Neural cell (in vitro differentiated cells): ENCODE measurements around the gene EPYC.

ENCODE experiments used
- CTCF ChIP-seq: fragments of 450-650 bp; IDR thresholded peaks from 2 replicates; pipeline ENCODE4 v1.5.1; 2014; ENCODE audit warnings: antibody characterized with exemption, mild to moderate bottlenecking, moderate library complexity; ENCODE audit not compliant: poor library complexity, severe bottlenecking
- EP300 ChIP-seq: fragments of 450-650 bp; conservative IDR thresholded peaks from 2 replicates; pipeline ENCODE4 v1.6.1; 2014; ENCODE audit warnings: antibody characterized with exemption, mild to moderate bottlenecking, moderate library complexity; ENCODE audit not compliant: poor library complexity, severe bottlenecking
- EZH2 ChIP-seq: fragments of 200-600, 300-800 bp; shearing (Covaris generic), sonication (generic); IDR thresholded peaks from 2 replicates; pipeline ENCODE4 v1.6.1; 2014; ENCODE audit warnings: antibody characterized with exemption, low read length, borderline replicate concordance, mild to moderate bottlenecking; ENCODE audit not compliant: insufficient read depth, poor library complexity, severe bottlenecking
- MXI1 ChIP-seq: fragments of 450-650 bp; conservative IDR thresholded peaks from 2 replicates; pipeline ENCODE4 v1.6.1; 2014; ENCODE audit warnings: antibody characterized with exemption, mild to moderate bottlenecking; ENCODE audit not compliant: poor library complexity, severe bottlenecking
- POLR2AphosphoS5 ChIP-seq: IDR thresholded peaks from 2 replicates; pipeline ENCODE4 v1.6.1; 2012
- RAD21 ChIP-seq: fragments of 450-650 bp; conservative IDR thresholded peaks from 2 replicates; pipeline ENCODE4 v1.6.1; 2014; ENCODE audit warnings: antibody characterized with exemption, mild to moderate bottlenecking, moderate library complexity
- REST ChIP-seq: IDR thresholded peaks from 2 replicates; pipeline ENCODE4 v1.6.1; 2012; ENCODE audit warnings: borderline replicate concordance
- SMC3 ChIP-seq: fragments of 450-650 bp; conservative IDR thresholded peaks from 2 replicates; pipeline ENCODE4 v1.6.1; 2014; ENCODE audit warnings: antibody characterized with exemption, mild to moderate bottlenecking, moderate library complexity; ENCODE audit not compliant: poor library complexity
- TAF1 ChIP-seq: IDR thresholded peaks from 2 replicates; pipeline ENCODE4 v1.6.1; 2012; ENCODE audit warnings: low read depth

- TF ChIP-seq REST (no peak), CTCF (no peak), SMC3 (no peak), MXI1 (no peak), POLR2AphosphoS5 (no peak), TAF1 (no peak), RAD21 (no peak), EP300 (no peak), EZH2 (no peak)
Observed at GRCh38 chr12:90984114-90984513, 20.7 kb downstream of the EPYC start.
